NOMO-1 treated with DMSO at 0.1 percent for 48 hours (cell line): Measurements from ENCODE around the gene GBF1.
A peak's percentile ranks its signal among the peaks of the same experiment; 100 is the strongest.

Source experiments
- DNase-seq: peaks from one replicate; lab custom pipeline; 2025; ENCODE audit not compliant: unreplicated experiment; lab: John Stamatoyannopoulos, UW

GBF1 gene

DNA sequence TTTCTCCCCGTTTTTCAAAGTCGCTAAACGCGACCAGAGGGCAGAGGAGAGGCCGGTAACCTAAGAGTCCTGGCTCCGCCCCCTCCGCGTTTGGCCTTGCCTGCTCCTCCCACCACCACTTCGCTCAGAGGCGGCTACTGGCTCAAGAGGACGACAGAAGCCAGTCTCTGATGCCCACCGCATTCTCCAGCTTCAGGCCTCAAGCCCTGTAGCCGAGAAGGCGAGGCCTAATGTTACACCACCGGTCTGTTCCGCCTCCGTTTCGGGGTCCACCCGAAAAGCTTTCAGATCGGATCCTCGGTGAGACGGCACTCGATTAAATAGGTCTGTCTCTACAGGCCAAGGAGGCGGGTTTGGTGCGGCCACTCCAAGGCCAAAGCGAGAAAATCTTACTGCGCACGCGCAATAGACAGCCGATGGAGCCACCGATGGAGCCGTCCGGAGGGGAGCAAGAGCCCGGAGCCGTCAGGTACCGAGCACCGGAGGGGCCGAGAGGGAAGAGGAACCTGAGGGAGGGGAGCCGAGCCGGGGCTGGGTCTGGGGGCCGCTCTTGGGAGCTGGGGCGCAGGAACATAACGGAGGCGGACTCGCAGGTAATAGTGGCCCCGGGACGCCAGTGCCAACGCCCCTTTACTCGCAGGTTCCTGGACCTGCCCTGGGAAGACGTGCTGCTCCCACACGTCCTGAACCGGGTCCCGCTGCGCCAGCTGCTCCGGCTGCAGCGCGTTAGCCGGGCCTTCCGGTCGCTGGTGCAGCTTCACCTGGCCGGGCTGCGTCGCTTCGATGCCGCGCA, 175.6 kb downstream of the GBF1 start, which contains the start of gene FBXL15:
Gene FBXL15 (plus strand): TSS at position 123 of the 793 bp plus-strand sequence. CDS start 294 bp downstream, at position 417.
- peak; percentile 95 for DNase-seq

DNA sequence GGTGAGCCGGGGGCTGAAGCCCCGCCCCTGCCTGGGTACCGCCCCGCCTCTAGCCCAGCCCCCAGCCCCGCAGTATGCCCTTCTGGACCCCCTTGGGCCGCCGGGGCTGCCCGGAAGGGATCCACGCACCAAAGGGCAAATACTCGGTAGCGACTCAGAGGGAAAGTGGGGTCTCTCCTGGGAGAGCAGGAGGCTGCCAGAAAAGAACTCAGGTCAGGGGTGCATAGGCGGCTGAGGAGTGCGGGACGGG, 176.1 kb downstream of the GBF1 start:
- no peak for DNase-seq

- DNase-seq: no peak
Observed at GRCh38 chr10:102421757-102422512, 176.6 kb downstream of the GBF1 start.

- peak; percentile 72 for DNase-seq
Observed at GRCh38 chr10:102422545-102423129, 177.3 kb downstream of the GBF1 start.

GRCh38 chr10:102423372-102423968, 178.1 kb downstream of the GBF1 start:
- no peak for DNase-seq

- DNase-seq: no peak
Observed at GRCh38 chr10:102424145-102424544, 178.8 kb downstream of the GBF1 start.

DNA sequence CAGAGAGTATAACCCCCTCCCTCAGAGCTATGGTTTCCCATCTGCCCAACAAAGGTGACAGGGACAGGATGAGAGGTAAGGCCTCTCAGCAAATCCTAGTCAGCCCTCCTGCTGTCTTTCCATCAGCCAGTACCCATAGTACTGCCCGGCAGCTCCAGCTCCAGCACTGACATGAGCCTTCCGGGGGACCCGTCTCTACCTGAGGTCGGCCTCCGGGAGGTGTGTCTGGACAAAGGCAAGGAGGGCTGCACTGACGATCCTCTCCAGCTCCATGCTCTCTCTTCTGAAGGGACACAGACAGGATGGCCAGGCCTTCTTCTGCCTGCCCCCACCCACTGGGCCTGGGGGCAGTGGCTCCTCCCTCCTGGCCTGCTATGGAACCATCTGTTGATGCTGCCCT, 179.6 kb downstream of the GBF1 start:
- no peak for DNase-seq

- no peak for DNase-seq
Observed at GRCh38 chr10:102425444-102425843, 180.1 kb downstream of the GBF1 start.

DNA sequence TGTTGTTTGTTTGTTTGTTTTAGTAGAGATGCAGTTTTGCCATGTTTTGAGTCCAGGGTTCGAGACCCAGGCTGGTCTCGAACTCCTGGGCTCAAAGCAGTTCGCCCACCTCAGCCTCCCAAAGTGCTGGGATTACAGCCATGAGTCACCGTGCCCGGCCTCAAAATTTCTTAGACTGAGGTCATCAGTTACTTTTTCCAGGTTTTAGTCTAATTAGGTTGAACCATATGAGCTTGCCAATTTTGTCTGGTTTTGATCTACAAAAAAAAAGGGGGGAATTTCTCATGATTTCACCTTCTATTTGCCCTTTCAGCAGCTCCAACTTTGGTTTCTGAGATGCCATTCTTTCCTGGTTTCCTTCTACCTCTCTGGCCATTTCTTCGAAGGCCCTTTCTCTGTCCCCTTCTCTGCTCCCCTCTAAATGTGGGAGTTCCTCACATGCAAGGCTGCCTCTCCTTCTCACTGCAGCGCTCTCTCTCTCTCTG, 181.5 kb downstream of the GBF1 start:
- no peak for DNase-seq

- DNase-seq: no peak
Observed at GRCh38 chr10:102429468-102429867, 184.1 kb downstream of the GBF1 start.

DNA sequence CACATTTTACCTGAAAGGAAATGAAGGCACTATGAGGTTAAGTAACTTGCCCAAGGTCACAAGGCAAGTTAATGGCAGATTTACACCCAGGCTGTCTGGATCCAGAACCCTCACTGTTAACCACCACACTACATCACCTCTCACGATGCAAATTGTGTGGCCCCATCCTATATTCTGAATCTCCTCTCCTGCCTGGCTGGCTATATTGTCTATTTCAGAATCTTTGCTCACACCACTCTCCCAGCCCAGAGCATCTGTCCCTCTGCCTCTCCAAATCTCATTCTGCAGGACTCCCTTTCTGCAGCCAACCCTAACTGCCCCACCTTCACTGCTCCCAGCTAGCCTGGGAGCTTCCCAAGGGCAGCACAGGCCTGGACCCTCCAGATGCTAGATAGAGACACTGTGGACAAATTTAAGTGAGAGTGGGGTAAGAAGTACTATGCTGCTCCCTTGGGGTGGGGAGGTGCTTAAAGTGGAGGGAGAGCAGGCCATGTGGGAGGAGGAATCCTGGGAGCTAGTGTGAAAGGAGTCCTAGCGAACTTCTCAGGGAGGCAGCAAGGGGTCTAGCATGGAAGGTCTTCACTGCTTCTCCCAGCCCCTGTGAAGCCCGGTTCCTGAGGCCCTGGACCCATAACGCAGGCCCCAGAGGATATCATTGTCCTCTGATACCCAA, 186.3 kb downstream of the GBF1 start:
- DNase-seq: no peak
